Pancreas (tissue), 10 donors: ENCODE results near the gene PYHIN1. TPM values are rescaled to one million over a fixed set of nuclear protein-coding genes. Genes with fewer than 3 reads are reported as not detected.

Source experiments
- ATAC-seq, 4 donors: fragments of 200-7000 bp; cut with Tn5 transposase; one replicate each; pipeline versions ENCODE4 v1.8.0 to v1.9.1; 2020; ENCODE audit warnings: mild to moderate bottlenecking in 4 of 4, moderate library complexity in 4 of 4
- DNase-seq, 6 donors: peaks; one replicate each; pipeline ENCODE4 v3.0.0-alpha.2; 2020
- FAIRE-seq: peaks from 2 replicates; lab custom pipeline; 2012; peaks lifted over from hg19 to GRCh38; lab: Jason Lieb, UNC
- H3K27ac ChIP-seq, 4 donors: fragments of 200-600 bp; sonication (generic); 1 replicate in 3 of 4; 2 replicates in 1 of 4; pipeline versions ENCODE4 v1.5.0 to v1.8.0; 2020
- H3K27me3 ChIP-seq, 4 donors: fragments of 200-600 bp; one replicate each; pipeline ENCODE4 v1.8.0; 2021
- H3K36me3 ChIP-seq, 3 donors: fragments of 200-600 bp; sonication (generic) in 1 of 3; one replicate each; pipeline versions ENCODE4 v1.5.0 to v1.8.0; 2020 to 2021
- H3K4me1 ChIP-seq, 3 donors: fragments of 200-600 bp; one replicate each; pipeline ENCODE4 v1.8.0; 2021
- H3K4me3 ChIP-seq, 4 donors: fragments of 200-600 bp; sonication (generic) in 2 of 4; one replicate each; pipeline versions ENCODE4 v1.5.0 to v1.8.0; 2020 to 2021
- H3K9me3 ChIP-seq, 4 donors: fragments of 200-600 bp; one replicate each; pipeline ENCODE4 v1.8.0; 2021
- CTCF ChIP-seq, 4 donors: fragments of 200-600 bp; sonication (generic) in 3 of 4; IDR thresholded peaks; one replicate each; pipeline versions ENCODE4 v1.5.0 to v1.8.0; 2021; ENCODE audit warnings: antibody characterized with exemption in 4 of 4
- WGBS, 2 donors: extraction: QIAGEN DNeasy Blood & Tissue Kit; methylation state at CpG; one replicate each; pipeline ENCODE4 v1.1.7; 2013; 5-methylcytosine and 5-hydroxymethylcytosine counted together
- intact Hi-C, 3 donors: fragments of 100-400 bp; cut with DNase I; formaldehyde crosslinking; loops; one replicate each; pipeline versions ENCODE4 v1.11.1 to v1.14.2; 2022
- polyA plus RNA-seq, 2 donors: library from polyadenylated mRNA; stranded (reverse); fragments of 200-250 nt; gene quantifications; one replicate each; pipeline ENCODE4 v1.2.3, GENCODE V29; 2013
- total RNA-seq, 6 donors: library from RNA; stranded (reverse); fragmentation: NEBNext Ultra II Directional in 4 of 6; extraction: Animal tissue kit (Norgen Biotek cat#: 25700) in 4 of 6; gene quantifications; one replicate each; pipeline versions ENCODE4 v1.2.1 to v1.2.4, GENCODE V29; 2021 to 2023
- donor health status: healthy with polysubstance abuse.
- donor health status: DM: no; HTN: no; CAD: no; lungs with moderate emphysema.
- donor health status: DM: no; HTN: no; CAD: no.
- donor health status: control.
- donor health status: control.
- donor health status: Bipolar disorder and iron deficiency.
- donor health status: DM: yes; HTN: yes; CAD: no.
- donor health status: DM: no; HTN: no; CAD: no.
- donor health status: DM: no; HTN: no; CAD: no.
- donor health status: DM: yes; HTN: yes; CAD: no.

The PYHIN1 gene
- total and polyA plus RNA-seq, 8 donors, result 0.12 to 0.47 (median 0.22) TPM; not detected in 3

- WGBS, 2 donors, result 66 to 68% methylated on average over 2 of the region's 2 CpGs
- no peak for TF ChIP-seq CTCF (IDR thresholded peaks at IDR 0.05)
- ATAC-seq (no peak), DNase-seq (no peak), FAIRE-seq (no peak)
- Histone ChIP-seq H3K4me1 (no peaks in the 10 kb centered on the region), H3K36me3 (no peaks in the 10 kb centered on the region), H3K27me3 (peaks cover 0 to 3% (median 0%) of the 10 kb centered on the region in 4 donors), H3K27ac (no peak overlapping the region), H3K9me3 (no peaks in the 10 kb centered on the region), H3K4me3 (no peak overlapping the region)
- intact Hi-C loops, result no loop called here
Measured at GRCh38 chr1:158939180-158939579, 7.8 kb downstream of the PYHIN1 start.

DNA sequence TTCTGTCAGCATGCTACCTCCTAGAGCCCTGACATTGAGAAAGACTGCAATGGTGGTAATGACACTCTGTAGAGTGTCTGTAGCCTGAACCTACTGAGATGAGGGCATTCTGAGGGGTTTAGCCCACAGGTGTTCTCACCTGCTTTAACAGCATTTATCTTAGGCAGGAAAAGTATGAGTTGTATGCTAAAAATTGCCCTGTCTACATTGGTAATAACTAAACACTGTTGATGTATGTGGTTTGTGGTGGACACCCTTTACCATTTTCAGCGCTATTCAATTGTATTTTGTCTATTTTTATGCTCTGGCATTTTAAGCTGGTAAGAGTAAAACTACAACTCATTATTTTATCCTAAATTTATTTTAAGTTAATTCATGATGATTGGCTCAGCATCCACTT is 10.0 kb downstream of the PYHIN1 start:
- ATAC-seq, result no peak
- Histone ChIP-seq H3K27ac (no peak overlapping the region), H3K9me3 (no peaks in the 10 kb centered on the region), H3K4me3 (no peak overlapping the region), H3K4me1 (no peaks in the 10 kb centered on the region), H3K27me3 (no peaks in the 10 kb centered on the region), H3K36me3 (no peaks in the 10 kb centered on the region)
- intact Hi-C loops, result no loop called here
- 80 to 81% methylated on average over 1 of the region's 1 CpG for WGBS, 2 donors
- no peak for FAIRE-seq
- DNase-seq, result no peak
- TF ChIP-seq CTCF (IDR thresholded peaks at IDR 0.05), result no peak

GRCh38 chr1:158942490-158942889 is 11.1 kb downstream of the PYHIN1 start:
- Histone ChIP-seq H3K9me3 (no peaks in the 10 kb centered on the region), H3K36me3 (no peaks in the 10 kb centered on the region), H3K4me1 (no peaks in the 10 kb centered on the region), H3K27ac (no peak overlapping the region), H3K4me3 (no peak overlapping the region), H3K27me3 (no peaks in the 10 kb centered on the region)
- DNase-seq, result no peak
- intact Hi-C loops, result no loop called here
- no peak for FAIRE-seq
- no peak for ATAC-seq
- TF ChIP-seq CTCF (IDR thresholded peaks at IDR 0.05), result no peak
- 37 to 44% methylated on average over 2 of the region's 2 CpGs for WGBS, 2 donors

GRCh38 chr1:158943059-158943458 is 11.7 kb downstream of the PYHIN1 start:
- intact Hi-C loops, result no loop called here
- ATAC-seq, result no peak
- Histone ChIP-seq H3K27me3 (no peaks in the 10 kb centered on the region), H3K4me1 (no peaks in the 10 kb centered on the region), H3K9me3 (no peaks in the 10 kb centered on the region), H3K36me3 (no peaks in the 10 kb centered on the region), H3K27ac (no peak overlapping the region), H3K4me3 (no peak overlapping the region)
- DNase-seq, result no peak
- no peak for FAIRE-seq
- WGBS, 2 donors, result 34 to 38% methylated on average over 1 of the region's 1 CpG
- TF ChIP-seq CTCF (IDR thresholded peaks at IDR 0.05), result no peak

GRCh38 chr1:158945061-158945460 is 13.7 kb downstream of the PYHIN1 start:
- no peaks in the 10 kb centered on the region for H3K4me1 ChIP-seq
- intact Hi-C loops, result no loop called here
- 28 to 45% methylated on average over 2 of the region's 2 CpGs for WGBS, 2 donors

More at GRCh38 chr1:158945061-158945460, 13.7 kb downstream of the PYHIN1 start:
- no peak for TF ChIP-seq CTCF (IDR thresholded peaks at IDR 0.05)
- Histone ChIP-seq H3K27me3 (no peaks in the 10 kb centered on the region), H3K9me3 (no peaks in the 10 kb centered on the region), H3K36me3 (no peaks in the 10 kb centered on the region), H3K4me3 (no peak overlapping the region), H3K27ac (no peak overlapping the region)
- DNase-seq (no peak), FAIRE-seq (no peak), ATAC-seq (no peak)
